SK-N-SH (cell line): Measurements from ENCODE around the gene APH1A.
"Not testable (repeated sequence)": the region's sequence is repeated elsewhere in the genome, so short reads cannot be mapped to it uniquely, and the experiment has no call there.

Experiments used
- EP300 ChIP-seq, 2 experiments: IDR thresholded peaks; 2 replicates each; pipeline versions ENCODE4 v1.4.0 to v1.6.1; 2012; ENCODE audit warnings: borderline replicate concordance in 1 of 2, low read depth in 1 of 2, low read length in 1 of 2
- MAX ChIP-seq: IDR thresholded peaks from 2 replicates; pipeline ENCODE4 v1.4.0; 2012; ENCODE audit warnings: low read depth
- NFIC ChIP-seq: IDR thresholded peaks from 2 replicates; pipeline ENCODE4 v1.4.0; 2012; ENCODE audit warnings: borderline replicate concordance
- RAD21 ChIP-seq: IDR thresholded peaks from 2 replicates; pipeline ENCODE4 v1.6.1; 2012; ENCODE audit warnings: mild to moderate bottlenecking, low read length
- REST ChIP-seq: IDR thresholded peaks from 2 replicates; pipeline ENCODE4 v1.6.1; 2012; ENCODE audit warnings: mild to moderate bottlenecking, low read depth, low read length, moderate library complexity
- YY1 ChIP-seq: IDR thresholded peaks from 2 replicates; pipeline ENCODE4 v1.4.0; 2012; ENCODE audit warnings: low read depth, mild to moderate bottlenecking

- TF ChIP-seq REST; RAD21; NFIC; YY1; EP300 (IDR thresholded peaks at IDR 0.05; ENCODE audit: borderline replicate concordance in 1 of 2, low read depth in 1 of 2, low read length in 1 of 2); MAX: not testable (repeated sequence)
These were observed 39.8 kb upstream of the APH1A start for GRCh38 chr1:150308585-150308984.
